ENCODE measurements around the gene TICAM2.

The TICAM2 gene

GRCh38 chr5:115565233-115565632, 37.0 kb downstream of the TICAM2 start:
- no peak for DNase-seq

GRCh38 chr5:115561176-115561575, 41.1 kb downstream of the TICAM2 start:
- no peak for DNase-seq

- peak in 1 of 4 experiments; percentile 16 for DNase-seq
Measured at GRCh38 chr5:115559524-115559923, 42.8 kb downstream of the TICAM2 start.

- DNase-seq, result no peak
Measured at GRCh38 chr5:115558388-115558956, 43.8 kb downstream of the TICAM2 start.

GRCh38 chr5:115557667-115558387, 44.5 kb downstream of the TICAM2 start:
- DNase-seq, result peak in 1 of 4 experiments; percentile 25

- no peak for DNase-seq
Measured at GRCh38 chr5:115556276-115556675, 46.0 kb downstream of the TICAM2 start.

- DNase-seq, result peak in 1 of 4 experiments; percentile 20
Measured at GRCh38 chr5:115555084-115555633, 47.1 kb downstream of the TICAM2 start.

GRCh38 chr5:115553082-115553481, 49.2 kb downstream of the TICAM2 start:
- DNase-seq, result peak in 2 of 4 experiments; percentile 21 to 24

- peak in 1 of 4 experiments; percentile 10 for DNase-seq
Measured at GRCh38 chr5:115551415-115551814, 50.9 kb downstream of the TICAM2 start.

- no peak for DNase-seq
Measured at GRCh38 chr5:115549154-115549553, 53.1 kb downstream of the TICAM2 start.

GRCh38 chr5:115548683-115549082, 53.6 kb downstream of the TICAM2 start:
- DNase-seq, result no peak

- no peak for DNase-seq
Measured at GRCh38 chr5:115545351-115545882, 56.9 kb downstream of the TICAM2 start.

GRCh38 chr5:115544436-115545350, 57.6 kb downstream of the TICAM2 start, which contains the start of gene FEM1C:
FEM1C (minus strand) TSS chr5:115544775; CDS start chr5:115543493, 1,282 bp downstream.
- peak; percentile 97 to 99 (median 98) for DNase-seq

- peak; percentile 74 to 83 (median 79) for DNase-seq
Measured at GRCh38 chr5:115544043-115544435, 58.2 kb downstream of the TICAM2 start.

- peak in 1 of 4 experiments; percentile 13 for DNase-seq
Measured at GRCh38 chr5:115543365-115544042, 58.8 kb downstream of the TICAM2 start.

GRCh38 chr5:115542651-115543364, 59.5 kb downstream of the TICAM2 start:
- DNase-seq, result peak in 2 of 4 experiments; percentile 18 to 41

- no peak for DNase-seq
Measured at GRCh38 chr5:115542086-115542485, 60.2 kb downstream of the TICAM2 start.

GRCh38 chr5:115541611-115542010, 60.7 kb downstream of the TICAM2 start:
- DNase-seq, result no peak

- no peak for DNase-seq
Measured at GRCh38 chr5:115535479-115536035, 66.7 kb downstream of the TICAM2 start.

GRCh38 chr5:115532517-115532916, 69.8 kb downstream of the TICAM2 start:
- DNase-seq, result peak in 2 of 4 experiments; percentile 17 to 23
